DMS114 treated with DMSO at 0.1 percent for 48 hours (cell line): ENCODE measurements around the gene PDXP.
"Not testable (repeated sequence)": the region's sequence is repeated elsewhere in the genome, so short reads cannot be mapped to it uniquely, and the experiment has no call there.

ENCODE experiments used
- DNase-seq: peaks from one replicate; lab custom pipeline; 2025; ENCODE audit not compliant: unreplicated experiment; lab: John Stamatoyannopoulos, UW

The PDXP gene, protein sequence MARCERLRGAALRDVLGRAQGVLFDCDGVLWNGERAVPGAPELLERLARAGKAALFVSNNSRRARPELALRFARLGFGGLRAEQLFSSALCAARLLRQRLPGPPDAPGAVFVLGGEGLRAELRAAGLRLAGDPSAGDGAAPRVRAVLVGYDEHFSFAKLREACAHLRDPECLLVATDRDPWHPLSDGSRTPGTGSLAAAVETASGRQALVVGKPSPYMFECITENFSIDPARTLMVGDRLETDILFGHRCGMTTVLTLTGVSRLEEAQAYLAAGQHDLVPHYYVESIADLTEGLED

DNA sequence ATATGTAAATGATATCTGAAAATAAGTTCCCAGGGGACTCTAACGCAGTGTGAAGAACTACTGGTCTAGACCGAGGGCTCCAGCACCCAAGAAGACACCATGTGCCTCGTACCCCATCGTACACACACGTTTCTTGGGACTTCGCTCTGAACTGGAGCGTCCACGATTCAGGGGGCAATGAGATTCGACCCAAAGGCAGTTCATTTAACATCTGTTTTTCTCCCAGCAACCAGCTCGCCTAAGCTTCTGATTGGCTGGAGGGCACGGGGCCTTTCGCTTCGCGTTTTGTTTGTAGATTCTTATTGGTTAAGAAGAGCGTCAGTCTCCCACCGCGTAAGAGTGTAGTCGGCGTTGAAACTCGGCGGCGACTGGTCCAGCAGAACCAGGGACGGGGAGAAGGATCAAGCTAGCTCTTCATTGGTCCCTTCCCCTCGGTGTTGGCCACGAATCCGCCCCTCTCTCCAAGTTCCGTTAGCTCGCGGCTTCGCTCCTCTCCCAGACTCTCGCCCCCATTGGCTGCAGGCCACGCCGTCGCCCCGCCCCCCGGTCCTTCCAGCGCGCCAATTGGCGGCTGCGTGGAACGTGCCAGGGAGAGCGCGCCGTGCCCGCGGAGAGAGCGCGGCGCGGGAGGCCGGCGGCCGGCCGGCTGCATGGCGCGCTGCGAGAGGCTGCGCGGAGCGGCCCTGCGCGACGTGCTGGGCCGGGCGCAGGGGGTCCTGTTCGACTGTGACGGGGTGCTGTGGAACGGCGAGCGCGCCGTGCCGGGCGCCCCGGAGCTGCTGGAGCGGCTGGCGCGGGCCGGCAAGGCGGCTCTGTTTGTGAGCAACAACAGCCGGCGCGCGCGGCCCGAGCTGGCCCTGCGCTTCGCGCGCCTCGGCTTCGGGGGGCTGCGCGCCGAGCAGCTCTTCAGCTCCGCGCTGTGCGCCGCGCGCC is at the start of gene PDXP:
Gene PDXP (plus strand): TSS at position 591 of the 933 bp plus-strand sequence. CDS start 60 bp downstream, at position 651.
- peak; percentile 99 for DNase-seq

DNA sequence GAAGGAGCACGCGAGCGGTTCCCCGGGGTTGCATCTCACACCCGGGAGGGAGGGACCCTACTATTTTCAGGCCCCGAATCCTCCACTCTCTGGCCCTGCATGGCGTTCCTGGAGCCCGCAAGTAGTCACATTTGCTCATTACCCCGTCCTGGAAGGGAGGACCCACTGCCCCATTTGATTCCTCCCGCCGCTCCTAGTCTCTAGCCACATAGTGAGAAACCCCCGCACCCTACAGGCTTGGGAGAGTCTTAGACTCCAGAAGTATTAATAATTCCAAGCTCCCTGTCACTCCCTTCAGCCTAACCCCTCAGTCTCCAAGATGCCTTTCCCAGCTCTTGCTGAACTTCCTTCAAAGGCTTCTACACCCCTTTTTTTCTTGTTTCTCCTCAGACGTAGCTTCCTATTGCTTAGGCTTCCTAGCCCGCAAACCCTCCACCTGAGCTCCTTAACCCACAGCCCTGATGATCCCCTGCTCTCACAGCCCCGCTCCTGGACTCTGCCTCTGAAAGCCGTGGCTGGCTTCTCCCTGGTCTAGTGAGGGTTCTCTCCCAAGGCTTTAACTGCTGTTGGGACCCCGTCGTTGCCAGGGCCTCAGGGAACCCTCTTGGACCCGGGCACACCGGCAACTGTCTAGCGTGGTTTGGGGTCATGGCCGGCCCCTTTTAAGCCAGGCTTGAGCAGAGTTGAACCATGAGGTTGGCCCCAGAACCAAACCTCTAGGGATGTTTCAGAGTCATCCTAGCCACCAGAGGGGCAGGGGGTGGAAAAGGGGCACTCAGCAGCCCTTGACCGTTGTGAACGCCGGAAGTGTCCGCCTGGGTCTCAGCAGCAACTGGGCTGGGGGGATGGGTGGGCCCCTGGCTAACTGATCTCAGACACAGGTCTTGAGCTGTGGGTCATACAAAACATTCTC is 49.0 kb upstream of the PDXP start:
- no peak for DNase-seq

DNA sequence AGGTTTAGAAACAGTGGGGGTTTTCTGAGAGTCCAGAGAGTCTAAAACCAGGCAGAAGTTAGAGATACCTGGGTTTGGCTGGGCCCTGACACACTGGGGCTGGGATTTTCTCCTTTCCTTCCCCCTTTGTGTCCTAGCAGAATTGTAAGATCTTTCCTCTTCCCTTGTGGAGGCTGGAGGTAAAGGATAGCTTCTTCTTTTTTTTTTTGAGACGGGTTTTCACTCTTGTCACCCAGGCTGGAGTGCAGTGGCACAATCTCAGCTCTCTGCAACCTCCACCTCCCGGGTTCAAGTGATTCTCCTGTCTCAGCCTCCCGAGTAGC is 48.4 kb upstream of the PDXP start:
- DNase-seq, result not testable (repeated sequence)

DNA sequence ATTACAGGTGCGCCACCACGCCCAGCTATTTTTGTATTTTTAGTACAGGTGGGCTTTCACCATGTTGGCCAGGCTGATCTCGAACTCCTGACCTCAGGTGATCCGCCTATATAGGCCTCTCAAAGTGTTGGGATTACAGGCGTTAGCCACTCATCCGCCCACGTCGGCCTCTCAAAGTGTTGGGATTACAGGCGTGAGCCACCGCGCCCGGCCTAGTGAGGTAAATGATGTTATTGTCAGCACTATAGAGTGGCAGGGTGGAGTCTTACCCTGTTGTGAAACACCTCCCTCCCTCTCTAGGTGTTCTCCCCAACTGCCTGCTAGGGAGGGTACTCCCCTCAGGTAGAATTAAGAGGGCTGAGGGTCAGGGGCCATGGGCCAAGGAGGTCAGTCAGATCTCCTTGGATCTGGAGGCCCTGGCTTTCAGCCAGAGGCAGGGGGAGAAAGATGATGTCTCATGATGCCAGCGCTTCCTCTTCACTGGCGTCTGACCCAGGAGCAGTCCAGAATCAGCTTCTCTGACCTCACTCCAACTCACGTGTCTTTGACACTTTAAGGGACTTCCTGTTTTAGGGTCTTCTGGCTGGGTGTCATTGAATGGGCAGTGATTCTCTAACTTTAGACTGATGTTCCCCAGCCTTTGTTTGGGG is 47.9 kb upstream of the PDXP start:
- DNase-seq, result no peak

DNA sequence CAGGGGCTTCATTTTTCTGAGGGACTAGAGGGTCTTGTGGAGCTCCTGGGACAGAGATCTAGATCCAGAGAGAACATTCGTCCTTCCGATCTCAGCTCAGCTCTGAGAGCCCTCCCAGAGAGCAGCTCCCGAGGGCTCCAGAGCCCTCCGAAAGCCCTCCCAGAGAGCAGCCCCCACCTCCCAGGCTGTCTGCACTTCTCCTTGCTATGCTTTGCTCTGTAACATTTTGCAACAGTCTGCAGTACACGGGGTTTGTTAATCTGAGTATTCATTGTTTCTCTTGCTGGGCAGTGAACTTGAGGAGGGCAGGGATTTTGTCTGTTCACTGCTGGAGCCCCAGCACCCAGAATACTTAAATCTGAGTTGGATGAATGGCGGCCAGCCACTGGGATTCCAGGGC is 47.3 kb upstream of the PDXP start:
- no peak for DNase-seq

DNA sequence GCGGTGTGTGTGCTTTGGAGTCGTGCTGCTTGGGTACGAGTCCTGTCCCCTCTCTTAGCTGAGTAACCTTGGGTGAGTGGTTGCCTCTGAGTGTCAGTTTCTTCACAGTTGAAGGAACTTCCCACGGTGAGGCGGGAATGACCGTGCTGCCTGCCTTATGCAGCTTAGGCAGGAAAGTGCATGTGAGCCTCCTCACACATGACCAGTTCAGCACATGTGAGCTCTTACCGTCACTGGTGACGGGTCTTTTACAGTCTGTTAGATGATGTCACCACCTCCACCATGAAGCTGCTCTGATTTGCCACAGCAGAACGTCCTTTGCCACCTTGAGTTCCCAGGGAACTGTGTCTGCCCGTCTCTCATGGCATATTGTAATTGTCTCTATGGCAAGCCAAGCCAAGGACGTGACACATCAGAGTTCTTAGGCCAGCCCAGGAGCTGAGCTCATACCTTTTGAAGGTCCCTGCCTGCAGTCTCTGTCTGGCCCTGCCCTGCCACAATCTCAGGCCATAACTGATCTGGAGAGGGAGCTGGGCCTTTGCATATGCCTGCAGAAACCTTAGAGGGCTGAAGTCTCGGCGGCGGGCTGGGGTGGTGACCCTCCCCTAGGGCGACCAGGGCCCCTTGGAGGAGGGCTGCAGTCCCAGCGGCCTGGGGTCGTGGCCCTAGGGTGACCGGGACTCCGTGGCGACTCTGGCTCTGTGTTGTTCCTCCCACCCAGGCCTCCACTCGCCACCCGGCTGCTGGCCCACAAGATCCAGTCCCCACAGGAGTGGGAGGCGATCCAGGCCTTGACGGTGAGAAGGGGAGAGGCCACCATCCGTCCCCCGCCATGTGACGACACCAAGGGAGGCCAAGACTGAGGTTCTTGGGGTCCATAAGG is 42.1 kb upstream of the PDXP start:
- no peak for DNase-seq

DNA sequence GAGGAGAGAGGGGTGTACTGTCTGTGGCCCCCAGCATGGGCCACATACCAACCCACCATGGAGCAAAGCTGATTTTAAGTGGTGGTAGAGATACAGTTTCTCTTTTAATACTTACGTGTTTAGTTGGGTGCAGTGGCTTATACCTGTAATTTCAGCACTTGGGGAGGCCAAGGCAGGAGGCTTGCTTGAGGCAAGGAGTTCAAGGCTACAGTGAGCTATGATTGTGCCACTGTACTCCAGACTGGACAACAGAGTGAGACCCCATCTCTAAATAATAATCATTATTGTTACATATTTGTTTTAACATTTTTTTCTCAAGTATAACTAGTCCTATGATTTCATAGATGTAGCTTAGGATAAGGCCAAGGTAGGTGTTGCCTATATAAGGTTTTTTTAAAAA is 41.1 kb upstream of the PDXP start:
- no peak for DNase-seq

DNA sequence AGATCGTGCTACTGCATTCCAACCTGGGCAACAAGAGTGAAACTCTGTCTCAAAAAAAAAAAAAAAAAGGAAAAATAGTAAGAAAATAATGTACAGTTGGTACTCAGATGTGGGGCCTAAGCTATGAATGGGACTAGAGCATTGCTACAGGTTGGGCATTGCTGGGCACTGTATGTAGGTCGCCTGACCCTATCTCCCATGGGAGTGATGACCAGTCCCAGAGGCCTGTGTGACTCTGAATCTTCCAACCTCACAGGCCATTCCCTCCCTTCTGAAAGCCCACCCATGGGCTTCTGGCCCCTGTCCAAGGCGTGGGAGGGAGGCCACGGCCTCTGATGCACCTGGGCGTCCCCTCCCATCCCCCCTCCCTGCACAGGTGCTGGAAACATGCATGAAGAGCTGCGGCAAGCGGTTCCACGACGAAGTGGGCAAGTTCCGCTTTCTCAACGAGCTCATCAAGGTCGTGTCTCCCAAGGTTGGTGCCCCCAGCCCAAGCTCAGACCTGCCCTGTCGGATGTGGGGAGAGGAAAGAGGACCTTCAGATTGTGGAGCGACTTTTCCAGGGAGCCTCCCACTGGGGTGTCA is 40.4 kb upstream of the PDXP start:
- DNase-seq, result no peak

DNA sequence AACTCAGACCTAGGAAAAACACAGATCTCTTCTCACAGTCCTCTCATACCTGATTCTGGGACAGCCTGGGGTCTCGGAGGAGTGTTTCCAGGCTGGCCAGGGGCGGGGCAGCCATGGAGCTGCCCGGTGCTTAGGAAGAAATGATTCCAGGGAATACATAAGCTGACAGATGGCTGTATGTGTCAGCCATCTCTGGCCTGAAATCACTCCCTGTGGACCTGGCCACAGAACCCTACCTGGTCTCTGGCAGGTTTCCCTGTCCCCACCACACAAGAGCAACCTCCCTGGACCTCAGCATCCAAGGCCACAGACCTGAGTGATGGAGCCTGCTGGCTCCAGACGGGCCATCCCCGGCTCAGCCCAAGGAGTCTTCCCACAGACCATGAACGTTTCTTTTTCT is 39.8 kb upstream of the PDXP start:
- DNase-seq, result no peak

DNA sequence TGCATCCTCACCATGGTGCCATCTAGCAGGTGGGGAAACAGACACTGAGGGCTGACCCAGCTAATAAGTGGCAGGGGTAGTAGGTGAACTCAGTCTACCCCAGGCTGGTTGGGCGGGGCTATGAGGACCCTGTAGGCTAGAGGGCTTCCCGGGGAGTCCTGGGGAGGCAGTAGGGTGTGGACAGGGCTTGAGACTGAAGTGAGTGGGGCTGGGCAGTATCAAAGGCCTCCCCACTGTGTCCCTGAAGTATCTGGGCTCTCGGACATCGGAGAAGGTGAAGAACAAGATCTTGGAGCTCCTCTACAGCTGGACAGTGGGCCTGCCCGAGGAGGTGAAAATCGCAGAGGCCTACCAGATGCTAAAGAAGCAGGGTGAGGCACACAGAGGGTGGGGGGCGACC is 38.5 kb upstream of the PDXP start:
- DNase-seq, result no peak

DNA sequence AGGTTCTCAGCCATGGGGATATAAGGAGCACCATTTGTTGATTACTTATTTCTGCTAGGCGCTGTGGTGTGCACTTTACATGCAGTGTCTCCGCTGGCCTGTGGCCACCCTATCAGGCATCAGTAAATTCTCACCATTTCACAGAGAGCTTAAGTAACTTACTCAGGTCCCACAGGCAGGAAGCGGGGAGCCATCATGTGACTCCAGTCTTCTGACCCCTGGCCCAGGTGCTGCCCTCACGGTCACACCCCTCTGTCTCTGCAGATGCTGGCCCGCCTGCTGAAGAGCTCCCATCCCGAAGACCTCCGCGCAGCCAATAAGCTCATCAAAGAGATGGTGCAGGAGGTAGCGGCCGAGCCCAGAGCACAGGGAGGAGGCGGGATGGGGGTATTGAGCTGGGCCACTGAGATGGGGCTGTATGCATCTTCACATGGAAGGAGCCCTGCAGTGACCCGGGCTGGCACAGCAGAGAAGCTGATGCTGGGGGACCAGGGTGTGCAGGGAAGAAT is 37.1 kb upstream of the PDXP start:
- DNase-seq, result no peak

DNA sequence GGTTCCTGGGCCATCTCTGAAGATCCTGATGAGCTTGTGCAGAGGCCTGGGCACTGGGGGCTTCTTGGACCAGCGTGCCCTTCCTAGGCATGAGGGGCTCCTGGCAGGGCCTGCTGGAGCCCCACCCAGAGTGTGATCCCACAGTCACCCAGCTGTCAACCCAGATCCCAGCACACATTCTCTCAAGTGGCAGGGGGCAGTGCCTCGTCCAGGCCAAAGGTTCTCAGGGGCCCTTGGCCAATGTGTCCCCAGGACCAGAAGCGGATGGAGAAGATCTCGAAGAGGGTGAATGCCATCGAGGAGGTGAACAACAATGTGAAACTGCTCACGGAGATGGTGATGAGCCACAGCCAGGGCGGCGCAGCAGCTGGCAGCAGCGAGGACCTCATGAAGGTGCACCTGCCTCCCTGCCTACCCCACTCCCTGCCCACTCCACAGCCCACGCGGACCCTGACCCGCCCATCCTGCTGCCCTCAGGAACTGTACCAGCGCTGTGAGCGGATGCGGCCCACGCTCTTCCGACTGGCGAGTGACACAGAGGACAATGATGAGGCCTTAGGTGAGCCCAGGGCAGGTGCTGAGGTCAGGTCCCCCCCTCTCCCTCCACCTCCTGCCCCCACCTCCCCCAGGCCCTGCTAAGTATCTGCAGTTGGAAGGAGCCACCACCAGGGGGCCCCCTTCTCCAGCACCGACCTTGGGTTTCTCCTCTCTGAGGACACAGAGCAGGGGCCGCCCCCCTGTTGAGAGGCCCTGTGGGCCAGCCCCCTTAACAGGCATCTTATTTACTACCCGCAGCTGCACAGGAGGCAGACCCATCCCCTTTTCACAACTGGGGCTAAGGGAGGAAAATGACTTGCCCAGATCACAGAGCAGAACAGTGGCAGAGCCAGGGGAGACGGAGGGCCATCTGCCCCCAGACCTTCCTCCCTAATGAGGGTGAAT is 35.2 kb upstream of the PDXP start:
- no peak for DNase-seq

DNA sequence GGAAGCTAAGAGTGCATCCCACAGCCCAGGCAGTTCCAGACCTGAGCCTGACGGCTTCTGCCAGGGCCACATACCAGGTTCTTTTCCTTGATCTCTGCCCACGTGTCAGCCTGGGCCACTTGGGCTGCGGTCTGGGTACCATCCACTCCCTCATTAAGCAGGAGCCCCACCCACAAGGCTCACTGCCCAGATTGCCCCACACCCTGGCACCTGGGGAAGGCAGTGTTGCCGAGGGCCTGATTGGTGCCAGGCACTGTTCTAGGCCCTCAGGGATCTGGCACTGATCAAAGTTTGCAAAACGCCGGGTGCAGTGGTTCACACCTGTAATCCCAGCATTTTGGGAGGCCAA is 34.5 kb upstream of the PDXP start:
- no peak for DNase-seq

DNA sequence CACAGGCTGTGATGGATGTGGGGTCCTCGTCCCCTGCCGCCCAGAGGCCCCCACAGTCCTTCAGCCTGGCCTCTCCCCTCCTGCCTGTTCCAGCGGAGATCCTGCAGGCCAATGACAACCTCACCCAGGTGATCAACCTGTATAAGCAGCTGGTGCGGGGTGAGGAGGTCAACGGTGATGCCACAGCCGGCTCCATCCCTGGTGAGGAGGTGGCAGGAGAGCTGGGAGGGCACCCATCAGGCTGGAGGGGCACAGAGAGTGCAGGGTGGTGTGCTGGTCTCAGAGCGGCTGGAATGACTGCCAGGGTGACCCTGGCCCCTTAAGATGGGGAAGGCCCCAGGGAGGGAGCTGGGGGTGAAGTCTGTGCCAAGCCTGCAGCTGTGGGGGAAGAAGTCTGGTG is 33.6 kb upstream of the PDXP start:
- DNase-seq, result no peak

DNA sequence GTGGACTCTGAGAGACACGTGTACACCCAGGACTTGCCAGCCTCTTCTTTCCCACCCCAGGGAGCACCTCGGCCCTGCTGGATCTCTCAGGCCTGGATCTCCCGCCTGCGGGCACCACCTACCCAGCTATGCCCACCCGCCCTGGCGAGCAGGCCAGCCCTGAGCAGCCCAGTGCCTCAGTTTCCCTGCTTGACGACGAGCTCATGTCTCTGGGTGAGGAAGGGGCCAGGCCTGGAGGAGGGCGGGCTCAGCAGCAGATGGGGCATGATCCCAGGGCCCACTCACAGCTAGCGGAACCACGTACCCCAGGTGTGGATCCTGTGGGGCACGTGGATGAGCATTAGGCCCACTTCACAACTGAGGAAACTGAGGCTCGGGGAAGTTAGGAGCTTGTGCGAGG is 32.8 kb upstream of the PDXP start:
- no peak for DNase-seq

DNA sequence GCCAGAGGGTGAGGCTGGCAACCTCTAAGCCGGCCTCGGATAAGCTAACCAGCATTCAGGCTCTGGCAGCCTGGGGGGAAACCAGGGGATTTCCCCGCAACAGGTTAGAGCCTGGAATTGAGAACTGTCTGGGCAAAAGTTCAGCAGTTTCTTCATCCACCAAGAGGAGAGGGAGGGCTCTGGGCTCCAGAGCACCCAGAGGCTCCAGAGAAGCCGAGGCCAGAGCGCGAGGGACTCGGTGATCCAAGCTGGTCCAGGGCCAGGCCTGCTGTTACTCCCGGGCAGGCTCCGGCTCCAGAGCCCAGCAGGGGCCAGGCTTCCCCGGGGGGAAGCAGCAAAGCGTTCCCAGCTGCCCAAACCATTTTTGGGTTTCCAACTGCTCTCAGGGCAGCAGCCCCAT is 32.4 kb upstream of the PDXP start:
- DNase-seq, result no peak

DNA sequence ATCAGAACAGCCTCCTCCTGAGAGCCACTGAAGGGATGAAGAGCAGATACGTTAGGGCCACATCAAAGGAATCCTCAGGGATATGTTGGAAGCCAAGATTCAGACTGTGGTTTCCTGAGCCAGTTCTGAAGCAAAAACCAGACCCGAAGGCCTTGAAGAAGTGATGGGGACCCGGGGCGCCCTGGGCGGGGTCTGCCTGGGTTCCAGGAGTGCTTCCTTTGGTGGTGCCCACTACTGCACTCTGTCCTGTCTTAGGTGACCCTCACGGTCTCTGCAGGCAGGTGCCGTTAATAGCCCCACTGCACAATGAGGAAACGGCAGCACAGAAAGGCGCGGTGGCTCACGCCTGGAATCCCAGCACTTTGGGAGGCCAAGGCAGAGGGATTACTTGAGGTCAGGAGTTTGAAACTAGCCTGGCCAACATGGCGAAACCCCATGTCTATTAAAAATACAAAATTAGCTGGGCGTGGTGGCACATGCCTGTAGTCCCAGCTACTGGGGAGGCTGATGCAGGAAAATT is 31.9 kb upstream of the PDXP start:
- DNase-seq, result no peak

DNA sequence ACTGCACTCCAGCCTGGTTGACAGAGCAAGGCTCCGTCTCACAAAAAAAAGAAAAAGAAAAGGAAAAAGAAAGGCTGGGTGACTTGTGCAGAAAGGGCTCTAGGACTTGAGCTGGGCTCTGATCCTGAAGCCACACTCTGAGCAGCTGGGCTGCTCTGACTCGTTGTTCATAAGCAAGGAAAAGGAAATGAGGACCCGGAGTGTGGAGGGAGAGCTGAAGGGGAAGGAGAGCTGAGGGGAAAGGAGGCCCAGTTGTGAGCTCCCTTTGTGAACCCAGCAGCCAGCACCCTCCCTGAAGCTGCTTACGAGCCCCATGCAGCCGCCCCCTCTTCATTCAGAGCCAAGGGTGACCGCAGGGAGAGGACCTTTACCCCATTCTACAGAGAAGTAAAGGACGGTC is 31.4 kb upstream of the PDXP start:
- no peak for DNase-seq
